ENCODE results near the gene ATL2.

DNA sequence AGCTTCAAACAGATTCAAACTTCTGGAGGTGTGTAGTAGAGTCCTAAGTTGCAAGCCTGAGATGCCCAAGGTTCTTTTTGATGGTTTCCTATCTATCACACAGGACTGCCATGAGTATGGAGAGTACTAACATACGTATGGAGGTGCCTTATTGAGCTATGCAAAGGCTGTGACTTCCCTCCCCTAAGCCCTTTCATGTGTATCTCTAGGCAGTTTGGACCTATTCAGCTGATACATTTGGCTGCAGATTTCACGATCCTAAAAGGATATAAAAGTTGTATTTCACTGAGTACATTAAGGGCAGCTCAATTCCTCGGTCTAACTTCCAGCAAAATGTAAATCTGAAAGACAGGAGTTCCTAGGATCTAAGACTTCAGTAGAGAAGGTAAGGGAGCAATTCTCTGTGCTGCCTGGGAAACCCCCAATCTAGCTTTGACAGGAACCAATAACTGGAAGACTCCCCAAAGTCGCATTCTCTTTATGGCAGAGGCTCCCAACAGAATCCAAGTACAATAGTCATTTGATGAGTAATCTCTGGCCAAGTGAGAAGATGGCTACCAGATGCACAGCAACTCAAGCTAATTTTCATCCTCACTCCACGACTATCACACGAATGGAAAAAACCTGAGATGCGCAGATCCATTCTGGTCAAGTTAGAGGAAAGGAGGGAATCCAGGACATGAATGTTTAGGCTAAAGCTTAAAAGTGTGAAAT lies 83.8 kb downstream of the ATL2 start:
- TF ChIP-seq YY1 (IDR thresholded peaks at IDR 0.05; ENCODE audit: low read depth) (no peak), EGR1 (IDR thresholded peaks at IDR 0.05) (no peak), EP300 (IDR thresholded peaks at IDR 0.05; ENCODE audit: borderline replicate concordance) (no peak), TCF12 (IDR thresholded peaks at IDR 0.05; ENCODE audit: low read depth) (no peak), CEBPB (IDR thresholded peaks at IDR 0.05) (no peak), TEAD4 (IDR thresholded peaks at IDR 0.05) (no peak), ZBTB7A (IDR thresholded peaks at IDR 0.05; ENCODE audit: low read depth) (no peak), TAF1 (IDR thresholded peaks at IDR 0.05; ENCODE audit: low read depth) (no peak)
- TF ChIP-seq, protein P1, sequence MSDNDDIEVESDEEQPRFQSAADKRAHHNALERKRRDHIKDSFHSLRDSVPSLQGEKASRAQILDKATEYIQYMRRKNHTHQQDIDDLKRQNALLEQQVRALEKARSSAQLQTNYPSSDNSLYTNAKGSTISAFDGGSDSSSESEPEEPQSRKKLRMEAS (IDR thresholded peaks at IDR 0.05): no peak
- TF ChIP-seq, protein P2, sequence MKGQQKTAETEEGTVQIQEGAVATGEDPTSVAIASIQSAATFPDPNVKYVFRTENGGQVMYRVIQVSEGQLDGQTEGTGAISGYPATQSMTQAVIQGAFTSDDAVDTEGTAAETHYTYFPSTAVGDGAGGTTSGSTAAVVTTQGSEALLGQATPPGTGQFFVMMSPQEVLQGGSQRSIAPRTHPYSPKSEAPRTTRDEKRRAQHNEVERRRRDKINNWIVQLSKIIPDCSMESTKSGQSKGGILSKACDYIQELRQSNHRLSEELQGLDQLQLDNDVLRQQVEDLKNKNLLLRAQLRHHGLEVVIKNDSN (IDR thresholded peaks at IDR 0.05): no peak
